ENCODE data around the gene MAJIN.
"Not testable (repeated sequence)": the region's sequence is repeated elsewhere in the genome, so short reads cannot be mapped to it uniquely, and the experiment has no call there.

The MAJIN gene, protein sequence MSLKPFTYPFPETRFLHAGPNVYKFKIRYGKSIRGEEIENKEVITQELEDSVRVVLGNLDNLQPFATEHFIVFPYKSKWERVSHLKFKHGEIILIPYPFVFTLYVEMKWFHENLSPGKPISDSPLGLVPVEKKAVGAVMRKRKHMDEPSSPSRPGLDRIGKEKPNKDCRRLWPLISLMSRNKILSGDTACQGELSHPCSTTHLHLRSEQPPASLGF

DNA sequence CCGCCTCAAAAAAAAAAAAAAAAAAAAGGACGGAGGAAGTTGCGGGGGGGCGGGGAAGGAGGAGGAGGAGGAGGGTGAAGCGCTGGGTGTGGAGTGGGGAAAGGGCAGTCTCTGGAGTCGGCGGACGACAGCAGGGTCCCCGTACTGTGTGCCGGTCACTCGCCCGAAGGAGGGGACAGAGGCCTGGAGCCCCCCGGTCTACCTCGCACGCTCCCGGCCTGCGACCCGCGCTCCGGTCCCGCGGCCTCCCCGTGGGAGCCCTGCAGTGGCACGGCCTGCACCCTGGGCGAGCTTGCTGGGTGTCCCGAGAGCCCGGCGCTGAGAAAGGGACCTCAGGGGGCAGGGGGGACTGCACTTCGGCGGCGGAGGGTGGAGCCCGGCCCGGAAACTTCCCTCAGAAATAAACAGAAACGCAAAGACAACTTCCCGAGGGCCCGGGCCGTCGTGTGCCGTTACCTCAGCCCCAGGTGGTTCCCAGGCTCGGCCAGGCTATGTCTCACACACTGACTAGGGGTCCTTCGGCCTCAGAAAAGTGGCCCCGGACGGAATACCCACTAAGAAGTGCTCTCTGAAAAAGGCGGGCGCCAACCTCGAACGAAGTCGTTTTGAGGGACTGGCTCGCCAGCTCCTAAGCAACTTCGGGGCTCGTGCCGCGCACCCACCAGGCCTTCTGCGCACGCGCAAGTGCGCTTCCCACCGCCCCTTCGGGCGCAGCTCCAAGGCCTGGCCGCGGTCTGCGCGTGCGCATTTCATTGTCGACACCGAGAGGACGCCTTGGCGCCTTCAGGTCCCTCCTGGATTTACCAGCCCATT lies at the start of gene MAJIN:
Gene MAJIN, minus strand, starts transcription at position 688 of the 813 bp plus-strand sequence. CDS start 12,703 bp downstream, outside the sequence.
- peak; percentile 75 for DNase-seq (ENCODE audit: low read depth)

GRCh38 chr11:65021509-65021908 lies 49.6 kb upstream of the MAJIN start:
- DNase-seq (ENCODE audit: low read depth) = no peak

DNA sequence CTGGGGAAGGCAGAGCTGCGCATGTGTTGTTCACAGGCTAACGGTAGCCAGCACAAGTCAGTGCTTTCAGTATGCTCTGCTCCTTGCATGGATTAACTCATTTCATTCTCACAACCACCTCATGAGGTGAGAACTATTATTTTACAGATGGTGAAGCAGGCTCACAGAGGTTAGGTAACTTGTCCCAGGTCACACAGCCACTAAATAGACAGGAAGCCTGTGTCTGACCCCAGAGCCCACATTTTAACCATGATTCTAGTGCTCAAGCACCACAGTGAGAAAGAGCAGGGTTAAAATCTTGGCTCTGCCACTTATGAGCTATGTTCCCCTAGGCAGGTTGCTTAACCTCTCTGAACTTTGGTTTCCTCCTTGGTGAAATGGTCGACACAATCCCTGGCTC lies 49.1 kb upstream of the MAJIN start:
- DNase-seq (ENCODE audit: low read depth) = no peak

GRCh38 chr11:65019824-65020223 lies 47.9 kb upstream of the MAJIN start:
- no peak for DNase-seq (ENCODE audit: low read depth)

DNA sequence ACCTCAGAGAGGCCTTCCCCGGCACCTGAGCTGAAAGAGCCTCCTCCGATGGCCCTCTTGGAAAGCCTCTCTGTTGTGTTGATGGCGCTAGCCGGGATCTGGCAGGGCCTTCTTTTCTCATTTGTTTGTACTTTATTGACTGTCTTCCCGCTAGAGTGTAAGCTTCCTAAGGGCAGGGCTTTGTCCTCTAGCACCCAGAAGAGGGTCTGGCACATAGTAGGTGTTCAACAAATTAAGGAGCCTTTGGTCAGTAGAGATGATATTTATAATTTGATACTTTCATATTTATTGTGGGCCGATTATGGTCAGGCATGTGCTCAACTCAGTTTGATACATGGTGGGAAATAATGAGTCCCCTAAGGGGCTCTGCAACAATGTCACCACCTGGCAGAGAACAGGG lies 46.0 kb upstream of the MAJIN start:
- no peak for DNase-seq (ENCODE audit: low read depth)

DNA sequence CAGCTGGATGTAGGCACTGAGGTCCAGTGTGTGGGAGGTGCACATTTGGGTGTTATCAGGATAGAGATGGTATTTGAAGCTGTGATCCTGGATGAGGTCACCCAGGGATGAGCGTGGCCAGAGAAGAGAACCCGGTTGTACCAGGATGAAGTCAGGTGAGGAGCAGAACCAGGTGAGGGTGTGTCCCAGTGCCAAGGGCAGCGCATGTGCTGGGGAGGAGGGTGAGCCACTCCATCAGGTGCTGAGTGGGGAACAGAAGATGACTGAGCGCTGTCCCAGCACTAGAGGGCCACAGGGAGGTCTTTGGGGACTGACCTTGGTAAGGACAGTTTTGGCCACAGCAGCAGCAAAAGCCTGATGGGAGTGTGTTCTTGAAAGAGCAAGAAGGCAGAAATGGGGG lies 44.8 kb upstream of the MAJIN start:
- no peak for DNase-seq (ENCODE audit: low read depth)

DNA sequence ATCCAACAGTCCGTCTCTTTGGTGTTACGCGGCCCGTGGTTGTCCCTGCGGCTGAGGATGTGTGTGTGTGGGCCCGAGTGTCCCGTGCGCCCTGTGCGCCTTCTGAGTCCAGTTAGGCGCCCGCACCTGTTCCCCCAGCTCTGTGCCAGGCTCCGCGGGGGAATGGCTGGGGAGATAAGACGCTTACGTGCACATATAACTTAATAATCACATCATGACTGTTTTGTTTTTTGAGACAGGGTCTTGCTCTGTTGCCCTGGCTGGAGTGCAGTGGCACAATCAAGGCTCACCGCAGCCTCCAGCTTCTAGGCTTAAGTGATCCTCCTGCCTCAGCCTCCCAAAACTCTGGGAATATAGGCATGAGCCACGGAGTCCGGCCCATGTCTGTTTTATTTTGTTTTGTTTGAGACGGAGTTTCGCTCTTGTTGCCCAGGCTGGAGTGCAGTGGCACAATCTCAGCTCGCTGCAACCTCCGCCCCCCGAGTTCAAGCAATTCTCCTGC lies 42.9 kb upstream of the MAJIN start:
- DNase-seq (ENCODE audit: low read depth) = no peak

DNA sequence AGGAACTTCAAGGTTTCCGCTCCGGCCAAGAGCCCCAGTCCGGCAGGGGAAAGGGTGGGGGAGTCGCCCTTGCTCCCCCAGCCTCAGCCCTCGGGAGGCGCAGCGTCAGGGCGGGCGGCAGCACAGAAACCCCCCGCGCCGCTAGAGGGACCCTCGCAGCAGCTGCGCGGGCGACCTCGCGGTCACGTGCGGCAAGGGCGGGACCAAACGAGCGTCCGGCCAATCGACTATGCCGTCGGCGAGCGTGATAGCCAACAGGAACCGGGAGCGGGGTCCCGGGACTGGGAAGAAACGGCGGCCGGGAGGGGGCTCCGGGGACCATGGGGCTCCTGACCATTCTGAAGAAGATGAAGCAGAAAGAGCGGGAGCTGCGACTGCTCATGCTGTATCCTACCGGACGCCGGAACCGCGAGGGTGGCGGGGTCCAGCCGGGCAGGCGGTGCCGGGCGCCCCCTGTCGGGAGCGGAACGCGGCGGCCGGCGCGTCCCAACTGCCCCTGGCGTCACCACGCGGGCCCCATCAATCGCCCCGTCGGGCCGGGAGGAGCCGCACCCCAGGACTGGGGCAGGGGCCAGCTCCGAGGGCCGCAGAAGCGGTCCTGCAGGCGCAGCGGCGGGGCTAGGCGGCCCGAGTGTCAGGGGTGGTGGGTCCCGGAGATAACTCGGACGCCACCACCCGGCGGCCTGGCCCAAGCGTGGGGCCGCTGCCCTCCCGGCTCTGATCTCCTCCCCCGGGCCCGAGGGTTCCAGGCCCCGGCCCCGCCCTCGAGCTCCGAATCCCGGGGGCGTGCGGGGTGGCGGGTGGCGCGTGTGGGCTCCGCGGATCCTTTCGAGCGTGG lies 42.2 kb upstream of the MAJIN start, which contains the start of gene ARL2:
Gene ARL2, plus strand, starts transcription at position 273 of the 838 bp plus-strand sequence. Its CDS starts 48 bp downstream, at position 321.
- peak; percentile 79 for DNase-seq (ENCODE audit: low read depth)

DNA sequence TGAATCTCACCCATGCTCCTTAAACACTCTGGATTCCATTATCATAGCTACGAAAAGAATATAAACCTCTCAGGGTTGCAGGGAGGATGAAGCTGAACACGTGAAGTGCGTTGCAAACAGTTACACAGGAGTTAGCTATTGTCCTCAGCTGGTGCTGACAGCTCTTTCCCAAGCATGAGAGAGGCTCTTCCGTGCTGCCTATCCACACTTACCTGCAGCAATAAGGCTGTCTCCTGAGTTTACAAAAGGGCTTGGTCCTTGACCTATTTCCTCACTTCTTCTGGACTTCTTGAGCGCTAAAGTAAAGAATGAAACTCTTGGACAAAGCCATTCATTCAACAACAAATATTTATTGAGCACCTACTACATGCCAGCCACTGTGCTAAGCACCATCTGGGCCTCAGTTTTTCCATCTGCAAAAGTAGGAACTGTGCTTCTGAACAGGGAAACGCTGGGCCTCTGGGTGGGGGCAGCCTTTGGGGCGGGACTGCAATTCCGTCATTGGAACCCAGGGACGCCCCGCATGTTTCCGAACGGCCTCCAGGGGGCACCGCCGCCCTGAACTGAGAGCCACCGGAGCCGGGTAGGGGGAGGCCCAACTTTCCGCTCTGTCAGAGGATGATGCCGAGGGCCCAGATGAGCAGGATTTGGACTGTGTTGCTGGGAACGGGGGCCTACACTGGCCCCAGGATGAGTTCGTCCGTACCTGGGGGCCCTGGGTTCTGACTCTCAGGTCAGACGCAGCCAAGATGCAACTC lies 41.4 kb upstream of the MAJIN start:
- peak; percentile 89 for DNase-seq (ENCODE audit: low read depth)

- DNase-seq (ENCODE audit: low read depth) = no peak
Observed at GRCh38 chr11:65008873-65009272, 37.0 kb upstream of the MAJIN start.

DNA sequence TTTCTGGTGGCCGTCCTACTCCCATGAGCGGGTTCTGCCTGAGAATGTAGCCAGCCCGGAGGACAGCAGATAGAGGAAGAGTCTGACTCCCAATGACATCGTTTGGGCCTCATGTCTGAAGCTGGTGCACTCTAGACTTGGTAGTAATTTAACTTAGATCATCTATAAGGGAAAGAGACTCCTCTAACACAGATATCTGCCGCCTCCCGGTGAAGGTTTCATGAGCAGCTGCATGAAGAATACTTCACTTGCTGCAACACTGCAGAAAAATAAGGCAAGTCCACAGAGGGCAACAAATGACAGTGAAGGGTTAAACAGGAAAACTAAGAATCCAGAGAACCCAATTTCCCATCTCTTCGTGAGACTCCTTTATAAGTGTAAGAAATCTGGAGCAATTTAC lies 36.1 kb upstream of the MAJIN start:
- DNase-seq (ENCODE audit: low read depth) = no peak

DNA sequence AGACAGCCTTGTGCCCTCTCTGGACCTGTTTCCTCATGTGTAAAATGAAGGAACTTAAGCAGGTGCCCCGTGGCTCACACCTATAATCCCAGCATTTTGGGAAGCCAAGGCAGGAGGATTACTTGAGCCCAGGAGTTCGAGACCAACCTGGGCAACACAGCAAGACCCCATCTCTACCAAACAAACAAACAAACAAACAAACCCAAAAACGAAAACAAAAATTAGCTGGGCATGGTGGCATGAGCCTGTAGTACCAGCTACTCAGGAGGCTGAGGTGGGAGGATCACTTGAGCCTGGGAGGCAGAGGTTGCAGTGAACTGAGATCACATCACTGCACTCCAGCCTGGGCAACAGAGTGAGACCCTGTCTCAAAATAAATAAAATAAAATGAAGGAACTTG lies 32.1 kb upstream of the MAJIN start:
- DNase-seq (ENCODE audit: low read depth) = not testable (repeated sequence)

- no peak for DNase-seq (ENCODE audit: low read depth)
Observed at GRCh38 chr11:65003282-65003681, 31.4 kb upstream of the MAJIN start.

DNA sequence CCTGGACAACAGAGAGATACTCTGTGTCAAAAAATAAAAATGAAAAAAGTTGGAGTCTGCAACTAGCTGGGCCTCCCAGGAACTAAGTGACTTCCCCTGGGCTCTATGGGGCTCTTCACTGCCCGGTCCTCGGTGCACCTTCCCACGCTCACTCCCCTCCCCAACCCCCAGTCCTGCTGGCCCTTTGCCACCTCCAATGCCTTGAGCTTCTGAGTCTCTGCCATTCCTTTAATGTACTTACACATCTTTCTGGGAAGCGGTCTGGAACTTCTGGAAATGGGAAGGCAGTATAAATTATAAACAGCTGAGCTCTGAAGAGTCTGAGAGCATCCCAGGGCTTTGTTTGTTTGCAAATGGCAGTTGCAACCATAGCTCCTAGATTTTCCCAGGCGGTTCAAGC lies 30.8 kb upstream of the MAJIN start:
- no peak for DNase-seq (ENCODE audit: low read depth)

DNA sequence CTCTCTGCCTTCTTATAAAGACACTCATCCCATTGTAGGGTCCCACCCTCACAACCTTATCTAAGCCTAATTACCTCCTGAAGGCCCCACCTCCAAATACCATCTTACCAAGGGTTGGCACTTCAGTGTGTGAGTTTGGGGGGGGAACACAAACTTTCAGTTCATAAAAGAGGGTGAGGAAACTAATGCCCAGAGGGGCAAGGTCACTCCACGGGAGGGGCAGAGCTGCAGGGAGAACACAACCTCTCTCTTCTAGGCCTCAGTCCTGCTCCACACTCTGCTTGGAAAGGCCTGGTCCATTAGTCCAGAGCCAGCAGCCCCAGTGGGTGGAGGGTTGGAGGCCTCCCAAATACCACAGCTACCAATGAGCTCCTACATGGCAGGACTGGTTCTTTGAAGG lies 27.6 kb upstream of the MAJIN start:
- DNase-seq (ENCODE audit: low read depth) = no peak

- no peak for DNase-seq (ENCODE audit: low read depth)
Observed at GRCh38 chr11:64998690-64999431, 27.0 kb upstream of the MAJIN start.

- DNase-seq (ENCODE audit: low read depth) = no peak
Observed at GRCh38 chr11:64998141-64998540, 26.2 kb upstream of the MAJIN start.

- DNase-seq (ENCODE audit: low read depth) = no peak
Observed at GRCh38 chr11:64996710-64997380, 24.9 kb upstream of the MAJIN start, which contains the start of gene BATF2. Gene BATF2 (minus strand): TSS chr11:64996971. CDS start chr11:64996914, 57 bp downstream.

DNA sequence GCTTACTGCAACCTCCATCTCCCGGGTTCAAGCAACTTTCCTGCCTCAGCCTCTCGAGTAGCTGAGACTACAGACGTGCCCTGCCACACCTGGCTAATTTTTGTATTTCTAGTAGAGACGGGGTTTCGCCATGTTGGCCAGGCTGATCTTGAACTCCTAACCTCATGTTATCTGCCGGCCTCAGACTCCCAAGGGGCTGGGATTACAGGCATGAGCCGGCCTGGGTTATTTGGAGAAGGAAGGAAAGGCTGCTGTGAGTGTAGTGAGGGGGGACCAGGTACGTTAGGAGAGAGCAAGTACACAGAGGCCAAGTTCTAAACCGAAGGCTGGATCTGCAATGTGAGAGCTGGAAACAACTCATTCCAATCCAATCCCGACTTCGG lies 24.4 kb upstream of the MAJIN start:
- no peak for DNase-seq (ENCODE audit: low read depth)

GRCh38 chr11:64994318-64994717 lies 22.4 kb upstream of the MAJIN start:
- no peak for DNase-seq (ENCODE audit: low read depth)

All from activated gamma-delta T cell treated with anti-CD3 and anti-CD28 coated beads, Interleukin-2, amount 50 U/mL, for 16 hours (primary cell).